HUES48 (cell line): ENCODE data around the gene SERTM1.

Experiments used
- H3K27ac ChIP-seq: one replicate; pipeline ENCODE4 v1.7.0; 2013; ENCODE audit warnings: low read depth, low read length, inconsistent platforms
- H3K27me3 ChIP-seq: 2 replicates; pipeline ENCODE4 v1.6.1; 2013; ENCODE audit warnings: mild to moderate bottlenecking, low read length; ENCODE audit not compliant: control insufficient read depth, insufficient read depth
- H3K36me3 ChIP-seq: 2 replicates; pipeline ENCODE4 v1.6.1; 2013; ENCODE audit warnings: low read length; ENCODE audit not compliant: control insufficient read depth, insufficient read depth
- H3K4me1 ChIP-seq: 2 replicates; pipeline ENCODE4 v1.6.1; 2013; ENCODE audit warnings: mild to moderate bottlenecking, low read length; ENCODE audit not compliant: control insufficient read depth, insufficient read depth
- H3K4me3 ChIP-seq: 2 replicates; pipeline ENCODE4 v1.5.1; 2013; ENCODE audit warnings: mild to moderate bottlenecking, low read depth, low read length
- H3K9ac ChIP-seq: 2 replicates; pipeline ENCODE4 v1.6.1; 2013; ENCODE audit warnings: mild to moderate bottlenecking, low read depth, low read length, moderate library complexity
- H3K9me3 ChIP-seq: 2 replicates; pipeline ENCODE4 v1.6.1; 2013; ENCODE audit warnings: low read length; ENCODE audit not compliant: control insufficient read depth, insufficient read depth

SERTM1 gene

DNA sequence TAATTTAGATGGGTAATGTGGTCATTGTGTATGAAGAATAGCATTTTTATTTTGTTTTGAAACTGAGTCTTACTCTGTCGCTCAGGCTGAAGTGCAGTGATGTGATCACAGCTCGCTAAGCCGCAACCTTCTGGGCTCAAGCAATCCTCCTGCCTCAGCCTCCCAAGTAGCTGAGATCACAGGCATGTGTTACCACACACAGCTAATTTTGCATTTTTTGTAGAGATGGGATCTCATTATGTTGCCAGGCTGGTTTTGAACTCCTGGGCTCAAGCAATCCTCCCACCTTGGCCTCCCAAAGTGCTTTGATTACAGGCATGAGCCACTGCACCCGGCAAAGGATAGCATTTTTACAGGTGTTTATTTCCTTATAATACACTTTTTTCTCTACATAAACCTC is 36.6 kb downstream of the SERTM1 start:
- Histone ChIP-seq H3K4me1 (no peaks in the 10 kb centered on the region), H3K27me3 (no peaks in the 10 kb centered on the region), H3K9me3 (no peaks in the 10 kb centered on the region), H3K4me3 (no peak overlapping the region), H3K36me3 (no peaks in the 10 kb centered on the region), H3K9ac (no peak overlapping the region), H3K27ac (no peak overlapping the region)

- Histone ChIP-seq H3K4me3 (no peak overlapping the region), H3K4me1 (peaks cover 2% of the 10 kb centered on the region; the same call in 1 of the 2 replicates), H3K27ac (no peak overlapping the region), H3K9me3 (no peaks in the 10 kb centered on the region), H3K36me3 (no peaks in the 10 kb centered on the region), H3K27me3 (no peaks in the 10 kb centered on the region), H3K9ac (no peak overlapping the region)
These were observed 38.5 kb downstream of the SERTM1 start for GRCh38 chr13:36712290-36712689.

DNA sequence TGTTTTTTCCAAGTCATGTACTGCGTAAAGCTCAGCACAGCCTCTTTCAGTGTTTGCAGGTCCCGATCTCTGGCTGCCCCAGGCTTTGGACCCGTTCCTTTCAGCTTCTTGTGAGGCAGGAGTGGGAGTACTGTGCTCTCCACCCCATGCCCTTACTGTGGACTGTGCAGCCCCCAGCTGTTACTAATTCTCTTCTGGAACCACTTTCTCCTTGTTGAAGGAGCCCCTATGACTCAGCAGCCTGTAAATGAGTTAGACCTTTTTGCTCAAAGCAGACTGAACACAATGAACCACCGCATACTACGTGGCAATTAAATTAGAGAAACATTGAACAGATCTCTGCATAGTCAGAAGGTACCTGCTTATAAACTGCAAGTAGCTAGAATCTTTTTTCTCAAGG is 39.0 kb downstream of the SERTM1 start:
- H3K9me3 ChIP-seq = no peaks in the 10 kb centered on the region
- H3K4me3 ChIP-seq = no peak overlapping the region
- peaks cover 4% of the 10 kb centered on the region; the same call in 1 of the 2 replicates for H3K4me1 ChIP-seq
- no peak overlapping the region for H3K27ac ChIP-seq
- no peak overlapping the region for H3K9ac ChIP-seq
- no peaks in the 10 kb centered on the region for H3K27me3 ChIP-seq
- no peaks in the 10 kb centered on the region for H3K36me3 ChIP-seq

DNA sequence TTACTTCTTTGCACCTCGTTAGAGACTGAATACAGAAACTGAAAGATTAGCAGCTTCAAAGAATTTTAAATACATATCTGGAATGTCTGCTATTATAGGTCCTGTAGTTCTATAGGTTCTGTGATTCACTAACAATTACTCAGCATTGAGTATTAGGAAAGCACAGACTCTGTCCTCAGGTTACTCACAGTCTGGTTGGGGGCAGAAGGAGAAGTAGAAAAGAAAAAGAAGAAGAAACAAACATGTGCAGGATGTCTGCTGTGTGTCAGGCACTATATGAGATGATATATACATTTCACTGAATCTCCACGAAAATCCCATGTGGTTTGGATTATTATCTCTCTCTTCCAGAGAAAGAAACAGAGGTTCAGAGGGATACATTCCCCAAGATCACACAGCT is 40.1 kb downstream of the SERTM1 start:
- H3K4me3 ChIP-seq = no peak overlapping the region
- H3K9ac ChIP-seq = no peak overlapping the region
- no peaks in the 10 kb centered on the region for H3K27me3 ChIP-seq
- peaks cover 4% of the 10 kb centered on the region; the same call in 1 of the 2 replicates for H3K4me1 ChIP-seq
- H3K9me3 ChIP-seq = no peaks in the 10 kb centered on the region
- no peak overlapping the region for H3K27ac ChIP-seq
- no peaks in the 10 kb centered on the region for H3K36me3 ChIP-seq

DNA sequence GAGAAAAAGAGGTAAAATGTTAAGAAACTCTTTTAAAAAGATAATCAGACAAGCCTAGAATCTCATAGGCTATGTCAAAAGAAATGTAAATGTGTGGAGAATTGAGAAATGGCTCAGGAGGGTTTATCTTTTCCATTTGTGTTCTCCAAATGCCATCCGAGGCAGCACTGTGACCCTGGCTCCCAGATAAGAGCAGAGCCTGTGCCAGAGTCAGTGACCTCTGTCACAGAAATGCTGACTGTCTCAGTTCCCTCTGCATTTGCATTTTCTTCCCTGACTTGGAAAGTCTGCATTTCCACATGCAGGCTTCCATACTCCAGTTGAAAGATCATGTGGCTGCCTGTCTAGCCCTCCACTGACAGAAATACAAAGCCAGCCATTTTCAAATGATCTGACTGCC is 42.0 kb downstream of the SERTM1 start:
- H3K27ac ChIP-seq = no peak overlapping the region
- H3K9me3 ChIP-seq = no peaks in the 10 kb centered on the region
- H3K4me1 ChIP-seq = peaks cover 4% of the 10 kb centered on the region; the same call in 1 of the 2 replicates
- no peaks in the 10 kb centered on the region for H3K27me3 ChIP-seq
- no peak overlapping the region for H3K4me3 ChIP-seq
- H3K36me3 ChIP-seq = no peaks in the 10 kb centered on the region
- H3K9ac ChIP-seq = no peak overlapping the region

DNA sequence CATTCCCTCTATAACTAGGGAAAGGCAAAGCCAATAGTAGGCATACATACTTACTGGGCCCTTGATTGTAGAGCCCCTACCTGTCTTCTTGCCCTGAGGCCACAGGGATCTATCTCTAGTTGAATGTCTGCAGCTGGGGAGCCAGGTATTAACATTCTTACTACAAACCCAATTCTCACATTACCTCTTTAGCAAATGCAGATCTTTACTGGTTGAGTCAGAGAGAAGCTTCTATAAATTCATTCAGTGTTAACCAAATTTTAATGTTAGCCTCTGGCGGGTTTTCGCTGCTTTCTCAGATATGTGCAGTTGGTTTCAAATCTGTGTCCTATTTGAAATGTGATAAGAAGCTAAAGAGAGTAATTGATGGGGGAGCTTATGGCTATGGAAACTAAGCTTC is 43.2 kb downstream of the SERTM1 start:
- H3K36me3 ChIP-seq = no peaks in the 10 kb centered on the region
- peaks cover 4% of the 10 kb centered on the region; the same call in 1 of the 2 replicates for H3K4me1 ChIP-seq
- H3K27me3 ChIP-seq = no peaks in the 10 kb centered on the region
- H3K9ac ChIP-seq = no peak overlapping the region
- H3K4me3 ChIP-seq = no peak overlapping the region
- H3K27ac ChIP-seq = no peak overlapping the region
- H3K9me3 ChIP-seq = no peaks in the 10 kb centered on the region

- H3K27ac ChIP-seq = no peak overlapping the region
- H3K36me3 ChIP-seq = no peaks in the 10 kb centered on the region
- H3K9ac ChIP-seq = no peak overlapping the region
- H3K9me3 ChIP-seq = no peaks in the 10 kb centered on the region
- H3K4me1 ChIP-seq = peaks cover 4% of the 10 kb centered on the region; the same call in 1 of the 2 replicates
- no peak overlapping the region for H3K4me3 ChIP-seq
- H3K27me3 ChIP-seq = no peaks in the 10 kb centered on the region
These were observed 44.2 kb downstream of the SERTM1 start for GRCh38 chr13:36717966-36718545.

DNA sequence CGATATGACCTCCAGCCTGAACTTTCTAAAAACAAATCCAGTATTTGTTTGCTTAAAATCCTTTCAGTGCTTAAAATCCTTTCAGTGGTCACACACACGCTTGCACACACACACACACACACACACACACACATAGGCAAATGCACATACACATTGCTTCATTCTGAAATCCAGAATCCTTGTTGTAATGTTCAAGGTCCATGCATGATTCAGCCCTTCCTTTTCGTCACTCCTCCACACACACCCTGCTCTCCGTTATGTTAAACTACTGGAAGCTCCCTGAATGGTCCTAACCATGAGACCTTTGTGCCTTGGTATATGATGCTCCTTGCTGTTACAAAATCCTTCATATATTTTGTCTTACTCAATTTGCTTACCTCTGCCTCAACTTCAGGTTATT is 44.9 kb downstream of the SERTM1 start:
- no peak overlapping the region for H3K4me3 ChIP-seq
- H3K36me3 ChIP-seq = no peaks in the 10 kb centered on the region
- H3K27me3 ChIP-seq = no peaks in the 10 kb centered on the region
- H3K9me3 ChIP-seq = no peaks in the 10 kb centered on the region
- H3K9ac ChIP-seq = no peak overlapping the region
- no peak overlapping the region for H3K27ac ChIP-seq
- peaks cover 4% of the 10 kb centered on the region; the same call in 1 of the 2 replicates for H3K4me1 ChIP-seq

- no peaks in the 10 kb centered on the region for H3K4me1 ChIP-seq
- H3K4me3 ChIP-seq = no peak overlapping the region
- H3K27me3 ChIP-seq = no peaks in the 10 kb centered on the region
- H3K36me3 ChIP-seq = no peaks in the 10 kb centered on the region
- H3K27ac ChIP-seq = no peak overlapping the region
- no peak overlapping the region for H3K9ac ChIP-seq
- H3K9me3 ChIP-seq = no peaks in the 10 kb centered on the region
These were observed 50.3 kb downstream of the SERTM1 start for GRCh38 chr13:36724141-36724540.

DNA sequence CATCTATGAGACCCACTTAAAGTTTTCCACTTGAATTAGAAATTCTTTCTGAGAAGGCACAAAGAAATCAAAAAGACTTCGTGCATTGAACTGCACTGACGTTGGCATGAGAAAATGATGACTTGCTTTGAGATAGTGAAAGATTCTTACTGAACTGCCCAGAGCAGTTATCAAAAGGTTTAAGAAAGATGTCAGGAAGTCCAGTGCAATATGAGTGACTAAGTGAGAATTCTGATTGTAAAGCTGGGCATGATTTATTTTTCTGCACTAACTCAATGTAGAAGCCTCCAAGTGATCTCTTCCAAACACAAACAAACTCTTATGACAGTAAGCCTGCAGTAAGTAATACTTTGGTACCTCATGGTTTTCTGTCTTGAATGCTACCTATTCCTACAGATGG is 52.1 kb downstream of the SERTM1 start:
- no peaks in the 10 kb centered on the region for H3K9me3 ChIP-seq
- no peak overlapping the region for H3K9ac ChIP-seq
- peaks cover 5% of the 10 kb centered on the region; the same call in 1 of the 2 replicates for H3K4me1 ChIP-seq
- no peak overlapping the region for H3K4me3 ChIP-seq
- H3K27ac ChIP-seq = no peak overlapping the region
- H3K27me3 ChIP-seq = no peaks in the 10 kb centered on the region
- no peaks in the 10 kb centered on the region for H3K36me3 ChIP-seq

DNA sequence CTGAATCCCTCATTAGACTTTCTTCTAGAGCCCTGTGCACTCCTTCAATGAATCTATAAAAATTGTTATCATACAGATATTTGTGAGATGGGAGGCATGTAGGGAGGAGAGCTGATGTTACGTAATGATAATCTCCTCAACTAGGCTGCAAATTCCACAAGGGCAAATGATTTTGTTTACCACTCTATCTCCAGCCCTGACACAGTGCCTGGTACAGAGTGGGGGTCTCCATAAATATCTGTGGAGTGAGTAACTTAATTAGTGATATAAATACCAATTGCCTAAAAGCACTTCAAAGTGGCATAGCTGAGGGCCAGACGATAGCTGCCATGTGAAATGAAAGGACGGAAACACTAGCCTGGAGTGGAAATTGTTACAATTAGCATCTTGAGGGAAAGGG is 54.2 kb downstream of the SERTM1 start:
- no peaks in the 10 kb centered on the region for H3K36me3 ChIP-seq
- H3K9me3 ChIP-seq = no peaks in the 10 kb centered on the region
- H3K9ac ChIP-seq = no peak overlapping the region
- H3K4me1 ChIP-seq = peaks cover 5% of the 10 kb centered on the region; the same call in 1 of the 2 replicates
- no peaks in the 10 kb centered on the region for H3K27me3 ChIP-seq
- H3K27ac ChIP-seq = no peak overlapping the region
- no peak overlapping the region for H3K4me3 ChIP-seq
